HepG2 (cell line): Measurements from ENCODE around the gene AKAP7.

Experiments
- ARNT ChIP-seq: fragments of 450-650 bp; IDR thresholded peaks from 2 replicates; pipeline ENCODE4 v1.6.1; 2017
- ATF7 ChIP-seq, 2 experiments: fragments of 450-650 bp in 1 of 2; sonication (generic) in 1 of 2; formaldehyde crosslinking in 1 of 2; IDR thresholded peaks; 2 replicates each; pipeline versions ENCODE4 v1.4.0 to v1.6.1; 2016 to 2020; ENCODE audit warnings: antibody characterized with exemption in 1 of 2, mild to moderate bottlenecking in 1 of 2, missing genetic modification reagents in 1 of 2
- EP300 ChIP-seq, 3 experiments: sonication (generic) in 1 of 3; formaldehyde crosslinking in 1 of 3; IDR thresholded peaks; 2 replicates each; pipeline versions ENCODE4 v1.5.1 to v1.6.1; 2011 to 2020; ENCODE audit warnings: low read depth in 2 of 3, low read length in 2 of 3, borderline replicate concordance in 1 of 3, improper control_type of control experiment in 1 of 3, mild to moderate bottlenecking in 1 of 3, missing genetic modification reagents in 1 of 3, moderate library complexity in 1 of 3
- TBL1XR1 ChIP-seq: fragments of 150-350 bp; IDR thresholded peaks from 2 replicates; pipeline ENCODE4 v1.6.1; 2014; ENCODE audit warnings: borderline replicate concordance, low read length; ENCODE audit not compliant: partially characterized antibody
- ZBTB7A ChIP-seq: sonication (generic); formaldehyde crosslinking; IDR thresholded peaks from 2 replicates; pipeline ENCODE4 v1.8.0; 2022; ENCODE audit warnings: mild to moderate bottlenecking, missing genetic modification reagents
- ZNF274 ChIP-seq: sonication (generic); formaldehyde crosslinking; IDR thresholded peaks from 2 replicates; pipeline ENCODE4 v1.5.1; 2020; ENCODE audit warnings: mild to moderate bottlenecking, missing genetic modification reagents
- ZNF460 ChIP-seq: sonication (generic); formaldehyde crosslinking; IDR thresholded peaks from 2 replicates; pipeline ENCODE4 v1.5.1; 2020; ENCODE audit warnings: missing genetic modification reagents, mild to moderate bottlenecking, borderline replicate concordance
- TF ChIP-seq, protein P1 (sequence below): sonication (generic); formaldehyde crosslinking; IDR thresholded peaks from 2 replicates; pipeline ENCODE4 v1.5.0; 2020; ENCODE audit warnings: mild to moderate bottlenecking, missing genetic modification reagents, moderate library complexity
- TF ChIP-seq, protein P2 (sequence below): IDR thresholded peaks from 2 replicates; pipeline ENCODE4 v1.6.1; 2016; ENCODE audit warnings: missing biosample characterization, missing genetic modification reagents, low read depth

DNA sequence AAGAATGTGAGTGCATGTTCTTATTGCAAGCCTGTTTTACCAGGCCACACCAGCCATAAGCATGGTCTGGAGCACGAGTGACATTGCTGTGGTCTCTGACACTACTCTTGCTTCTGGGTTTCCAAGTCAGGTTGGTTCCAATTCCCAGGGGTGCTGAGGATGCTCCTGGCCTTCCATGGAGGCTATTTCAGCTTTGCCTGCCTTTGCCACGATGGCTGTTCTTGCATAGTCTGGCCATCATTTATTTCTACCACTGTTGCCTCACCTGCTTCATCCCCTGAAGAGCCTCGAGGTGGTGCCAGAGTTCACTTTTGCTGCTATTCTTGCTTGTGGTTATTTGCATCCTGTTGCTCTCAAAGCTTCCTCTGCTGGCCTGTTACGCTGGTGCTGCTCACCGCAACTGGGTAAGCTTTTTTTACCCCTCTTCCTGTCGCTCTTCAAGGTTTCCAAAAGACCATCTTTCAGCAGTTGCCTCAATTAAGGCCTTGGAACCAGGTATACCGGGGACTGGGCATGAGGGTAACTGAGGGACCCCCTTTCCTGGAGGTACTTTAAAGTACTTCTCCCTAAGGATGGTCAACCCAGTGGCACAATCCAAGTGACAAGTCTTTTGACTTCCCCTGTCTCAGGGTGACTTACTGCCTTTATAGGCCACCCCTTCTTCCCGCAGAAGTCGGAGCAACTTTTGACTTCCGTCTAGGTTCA, 64.5 kb downstream of the AKAP7 start:
- no peak for TF ChIP-seq ZNF460 (CRISPR knock-in tag)
- TF ChIP-seq TBL1XR1 = no peak
- TF ChIP-seq ARNT = no peak
- TF ChIP-seq EP300 (IDR thresholded peaks at IDR 0.05; ENCODE audit: low read depth in 2 of 2, low read length in 2 of 2) = no peak
- TF ChIP-seq EP300 (CRISPR knock-in tag; IDR thresholded peaks at IDR 0.05; ENCODE audit: borderline replicate concordance) = no peak
- TF ChIP-seq, protein P1, sequence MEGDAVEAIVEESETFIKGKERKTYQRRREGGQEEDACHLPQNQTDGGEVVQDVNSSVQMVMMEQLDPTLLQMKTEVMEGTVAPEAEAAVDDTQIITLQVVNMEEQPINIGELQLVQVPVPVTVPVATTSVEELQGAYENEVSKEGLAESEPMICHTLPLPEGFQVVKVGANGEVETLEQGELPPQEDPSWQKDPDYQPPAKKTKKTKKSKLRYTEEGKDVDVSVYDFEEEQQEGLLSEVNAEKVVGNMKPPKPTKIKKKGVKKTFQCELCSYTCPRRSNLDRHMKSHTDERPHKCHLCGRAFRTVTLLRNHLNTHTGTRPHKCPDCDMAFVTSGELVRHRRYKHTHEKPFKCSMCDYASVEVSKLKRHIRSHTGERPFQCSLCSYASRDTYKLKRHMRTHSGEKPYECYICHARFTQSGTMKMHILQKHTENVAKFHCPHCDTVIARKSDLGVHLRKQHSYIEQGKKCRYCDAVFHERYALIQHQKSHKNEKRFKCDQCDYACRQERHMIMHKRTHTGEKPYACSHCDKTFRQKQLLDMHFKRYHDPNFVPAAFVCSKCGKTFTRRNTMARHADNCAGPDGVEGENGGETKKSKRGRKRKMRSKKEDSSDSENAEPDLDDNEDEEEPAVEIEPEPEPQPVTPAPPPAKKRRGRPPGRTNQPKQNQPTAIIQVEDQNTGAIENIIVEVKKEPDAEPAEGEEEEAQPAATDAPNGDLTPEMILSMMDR (CRISPR knock-in tag) = peak; percentile 84
- no peak for TF ChIP-seq ZBTB7A (CRISPR knock-in tag)
- TF ChIP-seq, protein P2, sequence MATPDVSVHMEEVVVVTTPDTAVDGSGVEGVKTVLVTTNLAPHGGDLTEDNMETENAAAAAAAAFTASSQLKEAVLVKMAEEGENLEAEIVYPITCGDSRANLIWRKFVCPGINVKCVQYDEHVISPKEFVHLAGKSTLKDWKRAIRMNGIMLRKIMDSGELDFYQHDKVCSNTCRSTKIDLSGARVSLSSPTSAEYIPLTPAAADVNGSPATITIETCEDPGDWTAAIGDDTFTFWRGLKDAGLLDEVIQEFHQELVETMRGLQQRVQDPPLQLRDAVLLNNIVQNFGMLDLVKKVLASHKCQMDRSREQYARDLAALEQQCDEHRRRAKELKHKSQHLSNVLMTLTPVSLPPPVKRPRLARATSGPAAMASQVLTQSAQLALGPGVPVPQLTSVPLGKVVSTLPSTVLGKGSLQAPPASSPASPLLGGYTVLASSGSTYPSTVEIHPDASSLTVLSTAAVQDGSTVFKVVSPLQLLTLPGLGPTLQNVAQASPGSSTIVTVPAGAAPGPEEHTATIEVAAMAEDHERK (CRISPR knock-in tag) = no peak
- TF ChIP-seq ATF7 (IDR thresholded peaks at IDR 0.05) = no peak
- no peak for TF ChIP-seq ATF7 (CRISPR knock-in tag; IDR thresholded peaks at IDR 0.05)
- no peak for TF ChIP-seq ZNF274
